ENCODE measurements around the gene KLHL29. TPM values are rescaled to one million over a fixed set of nuclear protein-coding genes. Genes with fewer than 3 reads are reported as not detected.

The KLHL29 gene
- total RNA-seq, 1 donor from 2014 or later = 3.3 TPM

- Mint-ChIP-seq H3K27ac (no peak overlapping the region), H3K9me3 (no peaks in the 10 kb centered on the region), H3K4me3 (no peak overlapping the region), H3K27me3 (ENCODE audit: insufficient read depth) (no peaks in the 10 kb centered on the region), H3K36me3 (ENCODE audit: low read depth) (no peaks in the 10 kb centered on the region), H3K4me1 (ENCODE audit: low read depth) (no peaks in the 10 kb centered on the region)
- DNase-seq (ENCODE audit: low spot score) = no peak
- intact Hi-C loops (cut with micrococcal nuclease) = no loop called here
Measured at GRCh38 chr2:23589220-23589647, 204.3 kb downstream of the KLHL29 start.

GRCh38 chr2:23589739-23590138, 204.8 kb downstream of the KLHL29 start:
- Mint-ChIP-seq H3K36me3 (ENCODE audit: low read depth) (no peaks in the 10 kb centered on the region), H3K9me3 (no peaks in the 10 kb centered on the region), H3K4me3 (no peak overlapping the region), H3K4me1 (ENCODE audit: low read depth) (no peaks in the 10 kb centered on the region), H3K27ac (no peak overlapping the region), H3K27me3 (ENCODE audit: insufficient read depth) (no peaks in the 10 kb centered on the region)
- intact Hi-C loops (cut with micrococcal nuclease) = no loop called here
- no peak for DNase-seq (ENCODE audit: low spot score)

- intact Hi-C loops (cut with micrococcal nuclease) = no loop called here
- H3K27ac Mint-ChIP-seq = no peak overlapping the region
- H3K36me3 Mint-ChIP-seq (ENCODE audit: low read depth) = no peaks in the 10 kb centered on the region
- no peaks in the 10 kb centered on the region for H3K27me3 Mint-ChIP-seq (ENCODE audit: insufficient read depth)
- DNase-seq (ENCODE audit: low spot score) = no peak
- no peak overlapping the region for H3K4me3 Mint-ChIP-seq
- H3K9me3 Mint-ChIP-seq = no peaks in the 10 kb centered on the region
- H3K4me1 Mint-ChIP-seq (ENCODE audit: low read depth) = no peaks in the 10 kb centered on the region
Measured at GRCh38 chr2:23590241-23590869, 205.4 kb downstream of the KLHL29 start.

GRCh38 chr2:23591111-23591510, 206.1 kb downstream of the KLHL29 start:
- no peak overlapping the region for H3K4me3 Mint-ChIP-seq
- H3K27ac Mint-ChIP-seq = no peak overlapping the region
- no peaks in the 10 kb centered on the region for H3K27me3 Mint-ChIP-seq (ENCODE audit: insufficient read depth)
- intact Hi-C loops (cut with micrococcal nuclease) = no loop called here
- DNase-seq (ENCODE audit: low spot score) = no peak
- H3K9me3 Mint-ChIP-seq = no peaks in the 10 kb centered on the region
- no peaks in the 10 kb centered on the region for H3K4me1 Mint-ChIP-seq (ENCODE audit: low read depth)
- no peaks in the 10 kb centered on the region for H3K36me3 Mint-ChIP-seq (ENCODE audit: low read depth)

- no peak for DNase-seq (ENCODE audit: low spot score)
- H3K27me3 Mint-ChIP-seq (ENCODE audit: insufficient read depth) = no peaks in the 10 kb centered on the region
- intact Hi-C loops (cut with micrococcal nuclease) = no loop called here
- no peaks in the 10 kb centered on the region for H3K9me3 Mint-ChIP-seq
- no peak overlapping the region for H3K27ac Mint-ChIP-seq
- H3K4me3 Mint-ChIP-seq = no peak overlapping the region
- no peaks in the 10 kb centered on the region for H3K4me1 Mint-ChIP-seq (ENCODE audit: low read depth)
- no peaks in the 10 kb centered on the region for H3K36me3 Mint-ChIP-seq (ENCODE audit: low read depth)
Measured at GRCh38 chr2:23592061-23592685, 207.2 kb downstream of the KLHL29 start.

- no peak for DNase-seq (ENCODE audit: low spot score)
- intact Hi-C loops (cut with micrococcal nuclease) = no loop called here
- Mint-ChIP-seq H3K36me3 (ENCODE audit: low read depth) (no peaks in the 10 kb centered on the region), H3K9me3 (no peaks in the 10 kb centered on the region), H3K4me3 (no peak overlapping the region), H3K4me1 (ENCODE audit: low read depth) (no peaks in the 10 kb centered on the region), H3K27me3 (ENCODE audit: insufficient read depth) (no peaks in the 10 kb centered on the region), H3K27ac (no peak overlapping the region)
Measured at GRCh38 chr2:23592898-23593751, 208.1 kb downstream of the KLHL29 start.

GRCh38 chr2:23593752-23594459, 208.9 kb downstream of the KLHL29 start:
- Mint-ChIP-seq H3K4me3 (no peak overlapping the region), H3K27me3 (ENCODE audit: insufficient read depth) (no peaks in the 10 kb centered on the region), H3K9me3 (no peaks in the 10 kb centered on the region), H3K36me3 (ENCODE audit: low read depth) (no peaks in the 10 kb centered on the region), H3K27ac (no peak overlapping the region), H3K4me1 (ENCODE audit: low read depth) (no peaks in the 10 kb centered on the region)
- DNase-seq (ENCODE audit: low spot score) = no peak
- intact Hi-C loops (cut with micrococcal nuclease) = no loop called here

- no peaks in the 10 kb centered on the region for H3K36me3 Mint-ChIP-seq (ENCODE audit: low read depth)
- no peak overlapping the region for H3K4me3 Mint-ChIP-seq
- H3K9me3 Mint-ChIP-seq = no peaks in the 10 kb centered on the region
- H3K27ac Mint-ChIP-seq = no peak overlapping the region
- intact Hi-C loops (cut with micrococcal nuclease) = no loop called here
- DNase-seq (ENCODE audit: low spot score) = no peak
- H3K4me1 Mint-ChIP-seq (ENCODE audit: low read depth) = no peaks in the 10 kb centered on the region
- H3K27me3 Mint-ChIP-seq (ENCODE audit: insufficient read depth) = no peaks in the 10 kb centered on the region
Measured at GRCh38 chr2:23594460-23594825, 209.5 kb downstream of the KLHL29 start.

GRCh38 chr2:23595021-23595420, 210.0 kb downstream of the KLHL29 start:
- H3K9me3 Mint-ChIP-seq = no peaks in the 10 kb centered on the region
- no peaks in the 10 kb centered on the region for H3K4me1 Mint-ChIP-seq (ENCODE audit: low read depth)
- DNase-seq (ENCODE audit: low spot score) = no peak
- no peak overlapping the region for H3K4me3 Mint-ChIP-seq
- no peak overlapping the region for H3K27ac Mint-ChIP-seq
- intact Hi-C loops (cut with micrococcal nuclease) = no loop called here
- H3K27me3 Mint-ChIP-seq (ENCODE audit: insufficient read depth) = no peaks in the 10 kb centered on the region
- H3K36me3 Mint-ChIP-seq (ENCODE audit: low read depth) = no peaks in the 10 kb centered on the region

- Mint-ChIP-seq H3K9me3 (no peaks in the 10 kb centered on the region), H3K36me3 (ENCODE audit: low read depth) (no peaks in the 10 kb centered on the region), H3K4me3 (no peak overlapping the region), H3K27me3 (ENCODE audit: insufficient read depth) (no peaks in the 10 kb centered on the region), H3K4me1 (ENCODE audit: low read depth) (no peaks in the 10 kb centered on the region), H3K27ac (no peak overlapping the region)
- intact Hi-C loops (cut with micrococcal nuclease) = no loop called here
- no peak for DNase-seq (ENCODE audit: low spot score)
Measured at GRCh38 chr2:23595601-23596251, 210.7 kb downstream of the KLHL29 start.

- H3K9me3 Mint-ChIP-seq = no peaks in the 10 kb centered on the region
- no peaks in the 10 kb centered on the region for H3K36me3 Mint-ChIP-seq (ENCODE audit: low read depth)
- DNase-seq (ENCODE audit: low spot score) = no peak
- H3K4me3 Mint-ChIP-seq = no peak overlapping the region
- no peak overlapping the region for H3K27ac Mint-ChIP-seq
- H3K4me1 Mint-ChIP-seq (ENCODE audit: low read depth) = no peaks in the 10 kb centered on the region
- no peaks in the 10 kb centered on the region for H3K27me3 Mint-ChIP-seq (ENCODE audit: insufficient read depth)
- intact Hi-C loops (cut with micrococcal nuclease) = no loop called here
Measured at GRCh38 chr2:23596316-23596885, 211.4 kb downstream of the KLHL29 start.

- Mint-ChIP-seq H3K9me3 (no peaks in the 10 kb centered on the region), H3K27ac (no peak overlapping the region), H3K27me3 (ENCODE audit: insufficient read depth) (no peaks in the 10 kb centered on the region), H3K4me1 (ENCODE audit: low read depth) (no peaks in the 10 kb centered on the region), H3K36me3 (ENCODE audit: low read depth) (no peaks in the 10 kb centered on the region), H3K4me3 (no peak overlapping the region)
- intact Hi-C loops (cut with micrococcal nuclease) = no loop called here
- DNase-seq (ENCODE audit: low spot score) = no peak
Measured at GRCh38 chr2:23597687-23598086, 212.7 kb downstream of the KLHL29 start.
